GM19035 (cell line): ENCODE data around the gene MDFIC.
"Not testable (repeated sequence)": the region's sequence is repeated elsewhere in the genome, so short reads cannot be mapped to it uniquely, and the experiment has no call there.

Experiments
- ATAC-seq: cut with Tn5 transposase; IDR thresholded peaks from one replicate; pipeline ENCODE4 v1.9.1; 2021; ENCODE audit not compliant: unreplicated experiment

The MDFIC gene, protein sequence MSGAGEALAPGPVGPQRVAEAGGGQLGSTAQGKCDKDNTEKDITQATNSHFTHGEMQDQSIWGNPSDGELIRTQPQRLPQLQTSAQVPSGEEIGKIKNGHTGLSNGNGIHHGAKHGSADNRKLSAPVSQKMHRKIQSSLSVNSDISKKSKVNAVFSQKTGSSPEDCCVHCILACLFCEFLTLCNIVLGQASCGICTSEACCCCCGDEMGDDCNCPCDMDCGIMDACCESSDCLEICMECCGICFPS

GRCh38 chr7:114922026-114922651 is at the start of gene MDFIC:
TSS of gene MDFIC (plus strand) at chr7:114922094. CDS start at chr7:114923034, 940 bp downstream.
- ATAC-seq = peak; percentile 39

- no peak for ATAC-seq
These were observed 47.7 kb upstream of the MDFIC start for GRCh38 chr7:114874170-114874569.

DNA sequence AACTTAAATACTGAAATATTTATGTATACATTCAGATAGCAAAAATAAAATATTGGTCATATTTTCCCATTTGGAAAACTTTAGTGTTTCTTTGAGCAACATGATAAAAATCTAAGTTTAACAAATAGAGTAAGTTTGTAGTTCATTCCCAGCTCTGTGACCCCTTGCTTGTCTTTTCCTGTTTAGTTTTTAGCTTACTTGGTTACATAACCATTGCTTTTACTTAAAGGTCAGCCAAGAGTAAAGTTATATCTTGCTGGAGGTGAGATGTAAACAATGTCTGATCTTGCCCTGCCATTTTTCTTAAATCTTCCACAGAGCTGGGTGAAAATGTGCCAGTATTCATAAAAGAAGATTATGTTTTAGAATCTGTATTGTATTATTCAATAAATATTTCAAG is 46.7 kb upstream of the MDFIC start:
- ATAC-seq = no peak

- no peak for ATAC-seq
These were observed 42.3 kb upstream of the MDFIC start for GRCh38 chr7:114879554-114879953.

DNA sequence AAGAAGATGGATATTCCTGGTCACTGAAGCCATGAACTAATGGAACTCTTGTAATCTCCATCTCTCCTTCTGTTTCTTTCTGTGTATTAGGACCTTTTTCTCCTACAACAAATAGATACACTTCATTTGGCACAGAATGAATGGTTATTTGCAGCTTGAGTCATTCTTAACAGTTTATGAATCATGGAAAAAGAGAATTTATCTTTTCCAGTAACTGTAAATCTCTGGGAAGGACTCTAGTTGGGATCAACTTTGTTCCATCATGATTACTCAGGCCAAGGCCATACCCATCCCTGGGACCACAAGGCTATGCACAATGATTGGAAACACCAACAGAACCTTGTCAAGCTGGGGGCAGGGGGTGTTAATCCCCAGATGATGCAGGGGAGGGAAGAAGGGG is 36.1 kb upstream of the MDFIC start:
- ATAC-seq = no peak

DNA sequence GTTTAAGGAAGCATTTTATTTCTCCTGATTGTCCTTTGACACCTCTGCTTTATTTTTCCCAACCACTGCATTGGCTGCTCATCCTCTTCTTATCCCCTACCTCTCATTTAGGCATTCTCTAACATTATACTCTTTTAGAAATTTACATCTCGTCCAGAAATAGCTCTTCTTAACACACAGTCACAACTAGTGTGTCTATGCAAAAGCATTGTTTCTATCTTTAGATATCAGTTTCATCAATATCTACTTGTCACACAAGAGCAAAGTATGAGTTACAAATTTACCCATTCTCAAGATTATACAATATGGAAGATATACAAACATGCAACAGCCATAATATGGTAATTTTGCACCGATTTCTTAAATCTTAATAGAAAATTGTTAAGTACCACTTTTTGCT is 35.7 kb upstream of the MDFIC start:
- no peak for ATAC-seq

GRCh38 chr7:114889116-114889515 is 32.8 kb upstream of the MDFIC start:
- not testable (repeated sequence) for ATAC-seq

DNA sequence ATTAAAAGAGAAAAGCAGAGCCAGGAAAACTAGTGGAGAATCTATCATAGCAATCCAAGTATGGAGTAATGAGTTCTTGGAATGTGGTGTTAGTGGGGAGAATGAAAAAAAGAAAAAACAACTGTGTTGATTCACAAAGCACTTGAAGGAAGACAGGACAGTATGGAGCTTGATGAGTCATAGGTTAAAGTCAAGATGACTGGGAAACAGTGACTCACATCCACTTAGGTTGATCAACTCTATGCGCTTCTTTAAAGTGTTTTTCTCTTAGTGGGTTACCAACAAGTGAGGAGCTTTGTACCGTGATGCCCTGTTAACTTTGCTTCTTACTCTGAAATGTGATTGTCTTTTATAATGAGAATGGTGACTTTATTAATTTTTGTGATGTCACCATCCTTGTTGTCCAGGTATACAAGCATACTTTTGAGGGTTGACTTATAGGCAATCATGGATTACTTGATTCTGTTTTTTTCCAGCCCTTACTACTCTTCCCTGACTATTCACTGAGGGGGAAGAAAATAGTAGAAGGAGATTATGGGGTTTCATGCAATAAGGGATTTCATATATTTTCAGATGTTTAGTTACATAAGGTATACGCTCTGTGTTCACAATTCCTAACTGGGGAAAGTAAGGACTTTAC is 32.1 kb upstream of the MDFIC start:
- ATAC-seq = no peak

GRCh38 chr7:114890561-114890960 is 31.3 kb upstream of the MDFIC start:
- ATAC-seq = no peak

DNA sequence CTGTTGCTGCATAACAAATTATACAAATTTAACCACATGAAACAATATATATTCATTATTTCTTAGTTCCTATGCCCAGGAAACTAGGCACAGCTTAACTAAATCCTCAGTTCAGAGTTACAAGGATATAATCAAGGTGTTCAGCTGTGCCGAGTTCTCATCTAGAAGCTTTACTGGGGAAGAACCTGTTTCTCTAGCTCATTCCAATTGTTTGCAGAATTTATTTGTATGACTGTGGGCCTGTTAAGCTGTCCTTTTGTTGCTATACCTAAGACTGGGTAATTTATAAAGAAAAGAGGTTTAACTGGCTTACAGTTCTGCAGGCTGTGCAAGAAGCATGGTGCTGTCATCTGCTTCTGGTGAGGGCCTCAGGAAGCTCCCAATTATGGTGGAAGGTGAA is 21.8 kb upstream of the MDFIC start:
- no peak for ATAC-seq

DNA sequence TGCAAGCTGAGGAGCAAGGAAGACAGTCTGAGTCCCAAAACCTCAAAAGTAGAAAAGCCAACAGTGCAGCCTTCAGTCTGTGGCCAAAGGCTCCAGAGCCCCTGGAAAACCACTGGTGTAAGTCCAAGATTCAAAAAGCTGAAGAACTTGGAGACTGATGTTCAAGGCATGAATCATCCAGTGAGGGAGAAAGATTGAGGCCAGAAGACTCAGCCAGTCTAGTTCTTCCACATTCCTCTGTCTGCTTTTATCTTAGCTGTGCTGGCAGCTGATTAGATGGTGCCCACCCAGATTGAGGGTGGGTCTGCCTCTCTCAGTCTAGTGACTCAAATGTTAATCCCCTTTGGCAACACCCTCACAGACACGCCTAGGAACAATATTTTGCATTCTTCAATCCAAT is 20.1 kb upstream of the MDFIC start:
- ATAC-seq = no peak

- ATAC-seq = no peak
These were observed 18.8 kb upstream of the MDFIC start for GRCh38 chr7:114903131-114903530.

DNA sequence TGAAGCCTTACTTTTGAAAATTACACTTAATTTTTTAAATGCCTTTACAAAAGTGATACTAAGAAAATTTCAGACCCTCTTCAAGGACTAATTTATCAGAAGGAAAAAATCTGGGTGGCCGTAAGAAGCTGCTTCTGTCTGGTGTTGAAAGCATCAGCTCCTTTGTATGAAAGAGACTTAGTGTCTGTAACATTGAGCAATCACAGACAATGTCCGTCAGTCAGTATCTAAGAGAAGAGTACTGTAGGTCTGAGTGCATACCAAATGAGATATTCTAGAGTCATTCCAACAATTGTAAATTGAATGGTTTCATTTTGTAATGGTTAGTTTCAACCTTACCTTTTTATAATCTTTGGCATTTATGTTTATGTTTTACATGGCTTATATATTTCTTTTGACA is 11.1 kb upstream of the MDFIC start:
- ATAC-seq = no peak

DNA sequence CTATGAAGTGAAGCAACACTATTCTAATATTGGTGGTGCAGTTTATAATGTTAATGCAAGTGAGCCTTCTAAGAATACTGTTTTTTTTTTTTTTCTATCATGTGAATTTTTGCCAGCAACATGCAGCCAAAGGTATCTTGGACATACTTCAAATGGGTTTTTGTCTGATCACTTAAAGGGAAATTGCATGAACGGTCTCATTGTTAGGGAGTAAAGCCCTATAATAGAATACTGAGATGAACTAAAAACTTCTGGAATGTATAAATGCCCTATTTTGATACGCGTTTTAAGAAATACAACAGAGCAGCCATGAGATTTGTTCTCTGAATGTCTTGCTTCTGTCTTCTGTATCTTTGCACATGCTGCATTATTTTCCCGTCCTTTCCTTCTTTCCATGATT is 10.5 kb upstream of the MDFIC start:
- ATAC-seq = no peak

- peak; percentile 87 for ATAC-seq
These were observed 5.5 kb upstream of the MDFIC start for GRCh38 chr7:114916261-114916892.

GRCh38 chr7:114917211-114917839 is 4.6 kb upstream of the MDFIC start:
- ATAC-seq = no peak

DNA sequence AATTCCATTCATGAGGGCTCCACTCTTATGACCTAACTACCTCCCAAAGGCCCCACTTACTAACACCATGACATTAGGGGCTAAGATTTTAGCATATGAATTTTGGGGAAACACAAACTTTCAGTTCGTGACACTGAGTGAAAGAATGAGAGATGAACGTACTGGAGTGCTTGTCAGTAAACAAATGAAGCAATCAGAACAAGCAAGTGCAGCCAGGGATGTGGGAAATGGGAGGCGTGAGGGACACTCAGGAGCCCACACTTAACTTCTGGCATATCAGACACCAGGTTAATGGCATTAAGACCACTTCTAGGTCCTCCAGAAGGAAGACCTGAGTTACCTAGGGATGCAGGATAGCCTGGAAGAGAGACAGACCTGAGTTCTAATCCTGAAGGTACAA is 2.3 kb upstream of the MDFIC start:
- no peak for ATAC-seq

- ATAC-seq = no peak
These were observed 266 bp upstream of the MDFIC start for GRCh38 chr7:114921631-114922025.

GRCh38 chr7:114922652-114923402 is 933 bp downstream of the MDFIC start:
- ATAC-seq = peak; percentile 31

GRCh38 chr7:114923403-114923713 is 1.5 kb downstream of the MDFIC start:
- no peak for ATAC-seq
